Esophagus squamous epithelium (tissue), 4 donors: ENCODE data around the gene GTF3A.

Experiments used
- CTCF ChIP-seq, 6 experiments: fragments of 450-650 bp in 4 of 6; fragments of 200-600 bp in 2 of 6; sonication (generic) in 2 of 6; IDR thresholded peaks; one replicate each; pipeline ENCODE4 v1.5.1; 2016 to 2019; ENCODE audit warnings: antibody characterized with exemption in 6 of 6, mild to moderate bottlenecking in 4 of 6, moderate library complexity in 4 of 6
- POLR2A ChIP-seq, 4 donors: fragments of 450-650 bp; IDR thresholded peaks; one replicate each; pipeline ENCODE4 v1.6.1; 2017; ENCODE audit warnings: antibody characterized with exemption in 4 of 4, mild to moderate bottlenecking in 4 of 4, moderate library complexity in 3 of 4

- TF ChIP-seq CTCF (IDR thresholded peaks at IDR 0.05) (no peak), POLR2A (IDR thresholded peaks at IDR 0.05) (no peak)
These were observed 5.1 kb upstream of the GTF3A start for GRCh38 chr13:27419328-27419727.
